Skeletal muscle tissue (tissue), 4 donors: Measurements from ENCODE around the gene SERPINF2. TPM values are rescaled to one million over a fixed set of nuclear protein-coding genes. Genes with fewer than 3 reads are reported as not detected.

Source experiments
- H3K27ac ChIP-seq: one replicate; pipeline ENCODE4 v1.7.0; 2013; ENCODE audit warnings: mild to moderate bottlenecking, low read depth, low read length, inconsistent platforms
- H3K27me3 ChIP-seq, 3 donors: one replicate each; pipeline ENCODE4 v1.7.0; 2013; ENCODE audit warnings: low read length in 3 of 3; ENCODE audit not compliant: control insufficient read depth in 3 of 3, insufficient read depth in 3 of 3
- H3K36me3 ChIP-seq, 3 donors: one replicate each; pipeline ENCODE4 v1.7.0; 2013; ENCODE audit warnings: low read length in 3 of 3; ENCODE audit not compliant: control insufficient read depth in 3 of 3, insufficient read depth in 3 of 3
- H3K4me1 ChIP-seq, 3 donors: one replicate each; pipeline ENCODE4 v1.7.0; 2013; ENCODE audit warnings: low read length in 3 of 3, mild to moderate bottlenecking in 3 of 3; ENCODE audit not compliant: control insufficient read depth in 3 of 3, insufficient read depth in 3 of 3
- H3K4me3 ChIP-seq, 3 donors: one replicate each; pipeline ENCODE4 v1.7.0; 2013; ENCODE audit warnings: low read length in 3 of 3
- H3K9ac ChIP-seq, 3 donors: one replicate each; pipeline ENCODE4 v1.7.0; 2013; ENCODE audit warnings: low read length in 3 of 3, mild to moderate bottlenecking in 3 of 3, moderate library complexity in 2 of 3, low read depth in 1 of 3
- H3K9me3 ChIP-seq, 3 donors: one replicate each; pipeline ENCODE4 v1.7.0; 2013; ENCODE audit warnings: low read length in 3 of 3; ENCODE audit not compliant: control insufficient read depth in 3 of 3
- total RNA-seq: library from RNA; depleted of rRNA; stranded (reverse); fragments of >200 nt; gene quantifications from one replicate; pipeline ENCODE4 v1.2.3, GENCODE V29; 2014
- donor health status: Osteomylitis.

SERPINF2 gene
- total RNA-seq, 1 donor from 2014 or later, result not detected

GRCh38 chr17:1745513-1746020, 2.9 kb downstream of the SERPINF2 start:
- no peaks in the 10 kb centered on the region for H3K36me3 ChIP-seq
- no peak overlapping the region for H3K27ac ChIP-seq
- no peak overlapping the region for H3K4me3 ChIP-seq
- H3K9ac ChIP-seq, result no peak overlapping the region
- H3K9me3 ChIP-seq, result no peaks in the 10 kb centered on the region
- H3K27me3 ChIP-seq, result no peaks in the 10 kb centered on the region
- H3K4me1 ChIP-seq, result peaks cover 3 to 7% (median 3%) of the 10 kb centered on the region in 3 donors

- Histone ChIP-seq H3K4me1 (peaks cover 3 to 7% (median 3%) of the 10 kb centered on the region in 3 donors), H3K36me3 (no peaks in the 10 kb centered on the region), H3K27me3 (no peaks in the 10 kb centered on the region), H3K9me3 (no peaks in the 10 kb centered on the region), H3K27ac (peak overlapping the region; percentile 47), H3K9ac (no peak overlapping the region), H3K4me3 (peak overlapping the region in 1 of 3 donors; percentile 6)
Observed at GRCh38 chr17:1746975-1747543, 4.4 kb downstream of the SERPINF2 start.

- Histone ChIP-seq H3K27me3 (no peaks in the 10 kb centered on the region), H3K9me3 (no peaks in the 10 kb centered on the region), H3K4me1 (peaks cover 9 to 18% (median 13%) of the 10 kb centered on the region in 3 donors), H3K27ac (no peak overlapping the region), H3K9ac (no peak overlapping the region), H3K4me3 (no peak overlapping the region), H3K36me3 (no peaks in the 10 kb centered on the region)
Observed at GRCh38 chr17:1750628-1751027, 8.0 kb downstream of the SERPINF2 start.

- no peaks in the 10 kb centered on the region for H3K27me3 ChIP-seq
- no peak overlapping the region for H3K27ac ChIP-seq
- no peaks in the 10 kb centered on the region for H3K36me3 ChIP-seq
- peaks cover 13 to 16% (median 14%) of the 10 kb centered on the region in 3 donors for H3K4me1 ChIP-seq
- no peak overlapping the region for H3K4me3 ChIP-seq
- H3K9me3 ChIP-seq, result no peaks in the 10 kb centered on the region
- no peak overlapping the region for H3K9ac ChIP-seq
Observed at GRCh38 chr17:1752425-1753262, 10.0 kb downstream of the SERPINF2 start.

GRCh38 chr17:1753767-1754429, 11.2 kb downstream of the SERPINF2 start:
- Histone ChIP-seq H3K4me1 (peaks cover 13 to 16% (median 14%) of the 10 kb centered on the region in 3 donors), H3K36me3 (no peaks in the 10 kb centered on the region), H3K9me3 (no peaks in the 10 kb centered on the region), H3K27ac (no peak overlapping the region), H3K9ac (no peak overlapping the region), H3K27me3 (no peaks in the 10 kb centered on the region), H3K4me3 (no peak overlapping the region)

GRCh38 chr17:1754430-1755112, 11.9 kb downstream of the SERPINF2 start:
- peaks cover 13 to 16% (median 14%) of the 10 kb centered on the region in 3 donors for H3K4me1 ChIP-seq
- H3K9me3 ChIP-seq, result no peaks in the 10 kb centered on the region
- H3K27ac ChIP-seq, result no peak overlapping the region
- no peak overlapping the region for H3K9ac ChIP-seq
- H3K4me3 ChIP-seq, result no peak overlapping the region
- no peaks in the 10 kb centered on the region for H3K36me3 ChIP-seq
- H3K27me3 ChIP-seq, result no peaks in the 10 kb centered on the region

- Histone ChIP-seq H3K9ac (peak overlapping the region; percentile 32 to 68 (median 51)), H3K27me3 (no peaks in the 10 kb centered on the region), H3K36me3 (no peaks in the 10 kb centered on the region), H3K4me3 (peak overlapping the region in 2 of 3 donors; percentile 10 to 29), H3K4me1 (peaks cover 13 to 16% (median 14%) of the 10 kb centered on the region in 3 donors), H3K27ac (peak overlapping the region; percentile 1), H3K9me3 (no peaks in the 10 kb centered on the region)
Observed at GRCh38 chr17:1755252-1755826, 12.7 kb downstream of the SERPINF2 start.

GRCh38 chr17:1755827-1756262, 13.2 kb downstream of the SERPINF2 start:
- Histone ChIP-seq H3K36me3 (no peaks in the 10 kb centered on the region), H3K4me3 (peak overlapping the region in 2 of 3 donors; percentile 10 to 45), H3K9ac (peak overlapping the region; percentile 32 to 68 (median 51)), H3K27me3 (no peaks in the 10 kb centered on the region), H3K27ac (peak overlapping the region; percentile 1), H3K4me1 (peaks cover 13 to 16% (median 14%) of the 10 kb centered on the region in 3 donors), H3K9me3 (no peaks in the 10 kb centered on the region)

GRCh38 chr17:1758807-1759206, 16.1 kb downstream of the SERPINF2 start:
- Histone ChIP-seq H3K36me3 (peaks cover 0 to 3% (median 0%) of the 10 kb centered on the region in 3 donors), H3K9ac (no peak overlapping the region), H3K9me3 (no peaks in the 10 kb centered on the region), H3K4me3 (no peak overlapping the region), H3K4me1 (peaks cover 21 to 41% (median 23%) of the 10 kb centered on the region in 3 donors), H3K27me3 (no peaks in the 10 kb centered on the region), H3K27ac (no peak overlapping the region)
